K562 (cell line): ENCODE data around the gene CARMIL1. TPM values are rescaled to one million over a fixed set of nuclear protein-coding genes. Genes with fewer than 3 reads are reported as not detected.

Experiments
- ATAC-seq: fragments of 200-7000 bp; cut with Tn5 transposase; 3 replicates; pipeline ENCODE4 v1.9.1; 2020; ENCODE audit warnings: moderate library complexity
- BruUV-seq: library from RNA; stranded (reverse); fragments of 400-500 nt; replicated peaks from 2 replicates; lab custom pipeline; 2021; lab: Mats Ljungman, UMichigan
- CTCF ChIA-PET: fragments of 300-600 bp; formaldehyde crosslinking; extraction: SDS; loops from one replicate; lab custom pipeline; 2021; ENCODE audit warnings: low intra/inter-chr PET ratio; lab: Yijun Ruan, JAX
- POLR2A ChIA-PET: fragments of 300-600, 350-650 bp; sonication (Branson Sonifier 250); formaldehyde crosslinking; extraction: SDS; loops from one replicate; lab custom pipeline; 2021; ENCODE audit warnings: antibody characterized with exemption, inconsistent platforms; lab: Yijun Ruan, JAX
- DNase-seq, 4 experiments: peaks; one replicate each; pipeline versions ENCODE4 v3.0.0 to v3.0.0-alpha.2; 2011 to 2018; ENCODE audit warnings: low spot score in 3 of 4, mixed read lengths in 3 of 4; ENCODE audit errors: extremely low read depth in 1 of 4
- FAIRE-seq: peaks from 2 replicates; lab custom pipeline; 2011; peaks lifted over from hg19 to GRCh38; lab: Jason Lieb, UNC
- H2AFZ ChIP-seq: 2 replicates; pipeline ENCODE4 v1.6.0; 2011; ENCODE audit warnings: low read depth, low read length, control low read depth, inconsistent platforms
- H3K27ac ChIP-seq: fragments of 200-600 bp; 3 replicates; pipeline ENCODE4 v1.8.0; 2011; ENCODE audit warnings: low read depth, mild to moderate bottlenecking, control low read depth, inconsistent platforms, low read length, moderate library complexity, mixed read lengths; ENCODE audit errors: extremely low read depth
- H3K27me3 ChIP-seq, 2 experiments: fragments of 300-600 bp in 1 of 2; 2 replicates in 1 of 2; 3 replicates in 1 of 2; pipeline versions ENCODE4 v1.6.0 to v1.8.0; 2011; ENCODE audit warnings: inconsistent platforms in 2 of 2, low read length in 2 of 2, mild to moderate bottlenecking in 1 of 2, mixed read lengths in 1 of 2, moderate library complexity in 1 of 2; ENCODE audit not compliant: control insufficient read depth in 2 of 2, insufficient read depth in 2 of 2
- H3K36me3 ChIP-seq: fragments of 300-600 bp; 3 replicates; pipeline ENCODE4 v1.8.0; 2011; ENCODE audit warnings: mild to moderate bottlenecking, low read length, inconsistent platforms; ENCODE audit not compliant: control insufficient read depth, insufficient read depth
- H3K4me1 ChIP-seq, 2 experiments: fragments of 200-600 bp in 1 of 2; replicated peaks in 1 of 2; 2 replicates in 1 of 2; 3 replicates in 1 of 2; pipeline versions ENCODE4 v1.5.1 to v1.8.0; 2011; ENCODE audit warnings: inconsistent platforms in 2 of 2, low read length in 2 of 2, mild to moderate bottlenecking in 1 of 2, mixed read lengths in 1 of 2, moderate library complexity in 1 of 2; ENCODE audit not compliant: control insufficient read depth in 2 of 2, insufficient read depth in 2 of 2
- H3K4me2 ChIP-seq: 2 replicates; pipeline ENCODE4 v1.6.1; 2011; ENCODE audit warnings: low read length, control low read depth, inconsistent platforms, mixed read lengths; ENCODE audit not compliant: insufficient read depth
- H3K4me3 ChIP-seq: fragments of 200-600 bp; sonication (generic), shearing (Covaris generic); 2 replicates; pipeline ENCODE4 v1.5.1; 2016; ENCODE audit warnings: control low read depth, inconsistent platforms
- H3K79me2 ChIP-seq: fragments of 200-600 bp; 3 replicates; pipeline ENCODE4 v1.8.0; 2011; ENCODE audit warnings: low read length, inconsistent platforms; ENCODE audit not compliant: control insufficient read depth, insufficient read depth
- H3K9ac ChIP-seq, 2 experiments: 2 replicates each; pipeline versions ENCODE4 v1.6.0 to v1.6.1; 2011; ENCODE audit warnings: low read depth in 2 of 2, low read length in 2 of 2, control low read depth in 1 of 2, inconsistent platforms in 1 of 2, mild to moderate bottlenecking in 1 of 2, mixed read lengths in 1 of 2; ENCODE audit not compliant: insufficient read depth in 1 of 2
- H3K9me1 ChIP-seq: one replicate; pipeline ENCODE4 v1.6.0; 2011; ENCODE audit warnings: inconsistent platforms, mild to moderate bottlenecking, low read length, moderate library complexity; ENCODE audit not compliant: control insufficient read depth, insufficient read depth
- H3K9me3 ChIP-seq: replicated peaks from 2 replicates; pipeline ENCODE4 v1.5.1; 2011; ENCODE audit warnings: low read depth, low read length, inconsistent platforms; ENCODE audit not compliant: control insufficient read depth, insufficient read depth
- H4K20me1 ChIP-seq: replicated peaks from 2 replicates; pipeline ENCODE4 v1.6.1; 2011; ENCODE audit warnings: low read length, inconsistent platforms, mixed read lengths; ENCODE audit not compliant: control insufficient read depth, insufficient read depth
- CCNT2 ChIP-seq: IDR thresholded peaks from 2 replicates; pipeline ENCODE4 v1.6.1; 2011; ENCODE audit warnings: borderline replicate concordance, low read depth, mild to moderate bottlenecking, moderate library complexity, mixed read lengths, low read length; ENCODE audit not compliant: insufficient read length; ENCODE audit errors: extremely low read depth
- CHAMP1 ChIP-seq: fragments of 450-650 bp; IDR thresholded peaks from 2 replicates; pipeline ENCODE4 v1.6.1; 2016; ENCODE audit warnings: mild to moderate bottlenecking
- KDM4B ChIP-seq, 2 experiments: fragments of 450-650 bp in 1 of 2; sonication (generic) in 1 of 2; IDR thresholded peaks; 2 replicates each; pipeline ENCODE4 v1.6.1; 2016 to 2017; ENCODE audit warnings: borderline replicate concordance in 2 of 2, antibody characterized with exemption in 1 of 2, low read depth in 1 of 2, mild to moderate bottlenecking in 1 of 2
- SRSF9 ChIP-seq: fragments of 200-400 bp; formaldehyde crosslinking; IDR thresholded peaks from 2 replicates; pipeline ENCODE4 v1.6.1; 2017; ENCODE audit warnings: low read depth, low read length, borderline replicate concordance
- ZNF316 ChIP-seq: fragments of 450-650 bp; IDR thresholded peaks from 2 replicates; pipeline ENCODE4 v1.6.1; 2016
- WGBS: fragments of 100-300 bp; shearing (Covaris generic); methylation state at CpG from one replicate; pipeline ENCODE4 v1.1.6; 2016; ENCODE audit warnings: low coverage, mixed read lengths; ENCODE audit not compliant: insufficient coverage; ENCODE audit errors: missing lambda C conversion rate; 5-methylcytosine and 5-hydroxymethylcytosine counted together
- in situ Hi-C: fragments of 300-500 bp; cut with MboI; formaldehyde crosslinking; loops from 4 replicates; pipeline ENCODE4 v1.15.0; 2018; ENCODE audit warnings: inconsistent platforms, mixed read lengths
- intact Hi-C: fragments of 100-400 bp; cut with micrococcal nuclease; formaldehyde crosslinking; loops from 2 replicates; pipeline ENCODE4 v1.14.2; 2022
- polyA plus RNA-seq, 8 experiments: library from polyadenylated mRNA; depleted of rRNA in 4 of 8; stranded (reverse) in 5 of 8; unstranded in 3 of 8; fragments of >200 nt; fragmentation: Nextera tagmentation in 2 of 8; fragmentation: Illumina TruSeq in 1 of 8; extraction: Ambion mirVana in 2 of 8; extraction: Trizol in 1 of 8; gene quantifications; 2 replicates each; pipeline versions ENCODE4 v1.2.1 to v1.2.3, GENCODE V29; 2011 to 2014; ENCODE audit warnings: inconsistent platforms in 1 of 8, missing spikeins in 1 of 8
- total RNA-seq, 7 experiments: library from RNA; depleted of rRNA in 6 of 7; stranded (reverse); fragments of >200 nt in 6 of 7; fragmentation: Illumina TruSeq in 2 of 7; extraction: Trizol in 2 of 7; gene quantifications; 2 replicates each; pipeline versions ENCODE4 v1.2.1 to v1.2.3, GENCODE V29; 2011 to 2021; ENCODE audit warnings: low replicate concordance in 1 of 7

CARMIL1 gene
- total and polyA plus RNA-seq, 9 of the 15 experiments (the other 6 are each of a cell fraction or from before 2014, with no cell fraction given) = 0.04 to 0.32 (median 0.10) TPM; not detected in 1

GRCh38 chr6:25558155-25558817 is 279.1 kb downstream of the CARMIL1 start:
- in situ Hi-C loops (no loop called here), intact Hi-C loops (loop anchor here (5.0 kb wide), 2 partner anchors 66 to 384 kb away; no protein-coding TSS in a partner anchor)
- Histone ChIP-seq H4K20me1 (no peaks in the 10 kb centered on the region), H3K36me3 (no peaks in the 10 kb centered on the region), H3K9me3 (no peaks in the 10 kb centered on the region), H3K4me3 (no peak overlapping the region), H3K4me1 (no peaks in the 10 kb centered on the region), H3K9ac (no peak overlapping the region), H3K4me2 (no peak overlapping the region), H3K79me2 (no peaks in the 10 kb centered on the region), H3K27ac (no peak overlapping the region), H3K27me3 (no peaks in the 10 kb centered on the region; a peak in 2 of 5 replicates), H3K9me1 (no peaks in the 10 kb centered on the region), H2AFZ (no peak overlapping the region)
- no peak for ATAC-seq
- ChIA-PET POLR2A (no interaction called here), CTCF (interaction anchor here (0.5 kb wide), 1 partner anchor 15 kb away, joined by 3 read pairs; no protein-coding TSS in a partner anchor)
- WGBS = 0% methylated on average over 3 of the region's 3 CpGs
- no peak for FAIRE-seq
- TF ChIP-seq SRSF9 = no peak
- TF ChIP-seq CHAMP1 = no peak
- no peak for TF ChIP-seq KDM4B (IDR thresholded peaks at IDR 0.05; ENCODE audit: borderline replicate concordance in 2 of 2, low read depth in 1 of 2)
- TF ChIP-seq CCNT2 = no peak
- no peak for TF ChIP-seq ZNF316
- DNase-seq = no peak
- BruUV-seq = no TSS peak
